Fibroblast of gingiva (primary cell): ENCODE data around the gene DCTN3.

Experiments used
- DNase-seq: peaks from one replicate; pipeline ENCODE4 v3.0.0-alpha.2; 2011; ENCODE audit warnings: low read depth

The DCTN3 gene

DNA sequence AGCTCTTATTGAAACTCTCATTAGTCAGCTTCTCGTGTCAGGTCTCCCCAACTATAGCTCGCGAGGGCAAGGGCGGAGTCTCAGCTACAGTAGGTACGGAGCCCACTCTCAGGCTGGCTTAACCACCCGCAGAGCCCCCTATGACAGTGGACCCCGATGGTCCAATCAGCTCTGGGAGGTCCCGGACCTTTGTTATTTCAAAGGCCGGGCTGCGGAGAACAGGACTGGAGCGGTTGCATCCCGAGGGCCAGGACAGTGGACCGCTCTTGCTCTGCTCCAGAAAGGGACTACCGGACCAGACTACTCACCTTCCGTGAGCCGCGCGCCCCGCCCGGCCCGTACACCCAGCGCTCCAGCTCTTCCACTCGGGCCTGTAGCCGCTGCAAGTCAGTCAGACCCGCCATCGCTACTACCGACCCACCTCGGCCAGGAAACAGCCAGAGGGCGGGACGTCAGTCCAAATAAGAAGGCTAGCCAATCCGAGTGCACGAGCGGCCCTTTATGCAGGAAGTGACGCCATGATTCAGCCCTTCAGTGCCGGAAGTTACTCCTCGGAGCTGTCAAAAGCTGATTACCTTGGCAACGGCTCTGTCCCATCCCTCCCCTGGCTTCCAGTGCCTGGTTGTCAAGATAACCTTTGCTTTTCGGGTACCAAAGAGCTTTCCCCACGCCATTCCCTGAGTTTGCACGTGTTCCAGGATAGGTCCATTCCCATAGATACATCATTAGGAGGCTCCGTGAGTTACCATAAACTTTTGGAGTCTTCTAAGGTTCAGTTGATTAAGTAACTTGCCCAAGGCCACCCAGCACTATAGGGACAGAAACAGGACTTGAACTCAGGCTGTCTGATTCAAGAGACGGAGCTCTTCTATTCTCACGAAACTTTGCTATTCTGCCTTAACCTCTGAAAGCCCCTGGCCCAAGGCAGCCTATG lies at the start of gene DCTN3:
Gene DCTN3, minus strand, starts transcription at position 435 of the 934 bp plus-strand sequence. Its CDS starts 31 bp downstream, at position 404.
- DNase-seq, result peak; percentile 92

DNA sequence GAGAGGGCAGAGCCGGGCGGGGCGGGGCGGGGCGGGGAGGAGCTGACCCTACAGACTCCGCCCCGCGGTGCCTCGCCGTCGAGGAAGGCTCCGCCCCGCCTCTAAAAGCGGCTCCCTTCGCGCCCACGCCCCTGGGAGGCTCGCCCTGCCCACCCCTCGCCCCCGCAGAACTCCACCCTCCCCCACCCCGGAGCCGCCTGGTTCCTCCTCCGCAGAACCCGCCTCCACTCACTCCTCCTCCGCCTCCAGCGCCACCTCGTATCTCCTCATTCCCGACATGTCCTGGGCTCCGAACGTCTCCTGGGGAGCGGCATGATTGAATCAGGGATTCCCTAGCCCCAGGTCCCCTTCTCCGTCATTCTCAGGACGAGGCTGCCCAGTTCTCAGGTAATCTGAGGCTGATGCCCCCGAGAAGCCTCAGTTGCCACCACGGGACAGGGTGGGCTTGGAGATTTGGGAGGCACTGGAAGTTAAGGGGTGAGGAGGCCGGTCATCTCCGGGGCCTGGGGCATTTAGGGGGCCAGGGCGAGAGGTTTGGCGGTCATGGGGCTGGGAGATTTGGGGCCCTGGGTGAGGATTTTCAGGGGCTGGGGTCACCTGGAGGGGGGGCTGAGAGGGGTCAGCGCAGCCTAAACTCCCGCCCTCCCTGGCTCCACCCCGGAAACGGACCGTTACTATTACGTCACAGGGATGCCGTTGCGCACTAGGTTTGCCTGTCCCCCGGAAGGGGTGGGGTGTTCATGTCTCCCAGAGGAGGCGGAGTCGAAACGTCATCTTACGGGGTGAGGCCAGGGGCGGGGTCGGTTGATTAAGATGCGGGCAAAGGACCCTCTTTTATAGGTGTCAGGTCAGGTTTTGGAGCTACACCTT lies 45.3 kb upstream of the DCTN3 start:
- DNase-seq, result peak; percentile 96

DNA sequence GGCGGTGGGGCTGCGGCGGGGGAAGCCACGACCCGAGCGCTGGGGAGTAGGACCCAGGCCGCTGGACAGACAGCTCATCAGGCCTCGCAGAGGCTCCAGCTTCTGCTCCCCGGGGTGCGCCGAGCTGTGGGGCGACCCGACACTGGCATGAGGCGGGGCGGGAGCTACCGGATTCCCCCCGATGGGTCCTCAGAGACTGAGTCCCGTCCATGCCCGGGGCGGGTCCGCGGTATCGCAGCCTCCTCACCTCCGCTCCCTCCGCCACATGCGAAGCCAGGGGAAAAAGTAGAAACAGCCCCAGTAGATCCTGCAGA lies 44.7 kb upstream of the DCTN3 start:
- DNase-seq, result no peak

DNA sequence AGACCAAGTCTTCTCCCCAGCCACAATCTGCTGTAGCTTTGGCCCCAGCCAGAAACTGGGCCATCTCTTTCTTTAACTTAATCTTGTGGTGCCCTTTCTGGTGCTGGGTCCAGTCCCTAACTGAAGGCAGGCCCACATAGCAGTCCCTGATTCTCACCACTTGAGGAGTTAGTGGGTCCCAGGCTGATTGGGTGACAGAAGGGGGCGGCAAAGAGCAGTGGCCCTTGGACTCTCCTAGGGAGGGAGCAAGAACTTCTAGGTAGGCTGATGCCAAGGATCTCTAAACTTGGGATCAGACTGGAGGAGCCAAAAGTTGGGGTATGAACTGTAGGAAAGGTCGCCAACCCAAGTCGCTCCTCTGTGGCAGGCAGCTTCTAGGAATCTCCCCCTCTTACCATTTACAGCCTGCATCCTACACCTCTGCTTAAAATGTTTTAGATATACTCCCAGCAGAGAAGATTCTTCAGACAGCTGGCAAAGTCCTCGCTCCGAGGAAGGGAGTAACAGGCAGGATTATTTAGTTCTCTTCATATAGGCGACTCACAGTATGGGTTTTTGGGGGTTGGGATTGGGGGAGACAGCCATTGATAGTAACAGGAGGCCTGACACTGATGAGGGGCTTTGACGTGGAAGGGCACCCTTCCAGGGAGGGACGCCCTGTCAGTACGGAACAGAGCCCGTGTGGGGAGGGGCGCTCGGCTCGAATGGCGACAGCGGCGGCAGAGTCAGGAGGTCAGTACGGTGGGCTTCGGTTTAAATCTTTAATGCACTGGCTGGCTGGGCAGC lies 44.2 kb upstream of the DCTN3 start:
- peak; percentile 81 for DNase-seq

DNA sequence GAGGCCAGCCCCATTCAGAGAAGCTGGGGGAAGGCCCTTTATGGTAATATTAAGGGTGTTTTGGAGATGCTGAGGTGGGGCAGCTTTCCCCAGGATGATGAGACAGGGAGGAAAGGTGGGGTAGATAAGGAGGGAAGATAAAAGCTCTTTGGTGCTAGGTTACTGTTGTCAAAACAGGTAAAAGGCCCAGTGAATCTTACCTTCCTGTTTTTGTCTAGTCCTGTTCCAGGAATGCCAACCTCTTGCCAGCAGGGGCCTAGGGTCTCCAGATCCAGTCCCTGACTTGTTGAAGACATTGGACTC lies 43.0 kb upstream of the DCTN3 start:
- no peak for DNase-seq

DNA sequence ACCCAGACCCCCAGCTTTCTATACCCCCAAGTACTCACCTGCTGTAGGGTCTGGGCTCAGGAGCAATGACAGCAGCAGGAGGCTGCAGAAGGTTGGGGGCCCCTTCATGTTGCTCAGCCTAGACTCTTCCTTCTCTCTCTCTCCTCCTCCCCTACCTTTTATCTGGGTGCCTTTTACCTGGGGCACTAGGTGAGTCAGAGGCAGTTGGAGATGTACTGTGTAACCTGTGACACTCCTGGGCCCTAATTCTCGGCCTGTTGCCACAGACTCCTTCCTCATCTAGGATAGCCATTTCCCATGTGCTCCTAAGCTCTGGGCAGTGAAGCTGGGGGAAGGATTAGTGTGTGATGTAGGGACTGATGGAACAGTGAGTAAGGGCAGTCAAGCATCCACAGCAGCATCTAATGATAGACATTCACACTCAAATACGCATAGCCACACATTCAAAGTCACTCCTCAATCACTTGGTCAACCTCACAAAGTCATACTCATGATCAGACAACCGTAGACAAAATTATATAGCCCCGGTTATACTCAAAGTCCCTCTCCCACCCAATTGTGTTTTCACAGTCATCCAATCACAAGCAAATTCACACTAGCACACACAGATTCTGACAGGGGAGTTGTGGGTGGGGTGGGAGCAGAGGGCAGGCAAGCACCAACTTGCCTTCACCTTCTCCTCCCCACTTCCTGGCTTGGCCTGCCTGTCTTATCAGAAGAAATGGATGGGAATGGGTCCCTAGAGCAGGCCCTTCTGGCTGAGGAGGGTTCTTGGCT lies 42.4 kb upstream of the DCTN3 start, which contains the start of gene CCL27:
Gene CCL27, minus strand, starts transcription at position 132 of the 777 bp plus-strand sequence. Its CDS starts 24 bp downstream, at position 108.
- DNase-seq, result no peak

DNA sequence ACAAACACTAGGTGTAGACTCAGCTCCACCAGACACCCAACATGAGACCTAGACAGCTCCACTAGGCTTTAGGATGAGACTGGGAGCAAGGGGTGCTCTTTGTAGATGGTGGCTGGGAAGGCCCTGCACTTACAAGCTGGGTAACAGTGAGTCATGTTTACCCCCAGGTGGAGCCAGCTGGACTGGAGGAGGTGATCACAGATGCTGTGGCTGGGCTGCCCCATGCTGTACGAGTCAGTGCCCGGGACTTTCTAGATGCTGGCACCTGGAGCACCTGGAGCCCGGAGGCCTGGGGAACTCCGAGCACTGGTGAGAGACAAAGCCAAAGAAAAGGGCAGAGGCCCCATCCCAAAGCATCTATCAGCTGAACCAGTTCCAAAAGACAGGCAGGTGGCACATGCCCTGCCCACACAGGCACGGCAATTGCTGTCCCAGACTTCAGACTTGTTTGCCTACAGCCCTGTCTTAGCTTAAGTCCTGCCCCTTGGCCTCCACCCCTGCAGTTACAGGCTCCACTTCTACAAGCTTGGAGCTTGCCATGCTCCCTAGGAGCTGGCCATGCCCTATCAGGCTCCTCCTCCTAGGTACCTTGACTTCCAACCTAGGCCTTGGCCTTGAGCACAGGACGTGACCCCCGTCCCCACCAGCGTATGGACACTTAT lies 39.4 kb upstream of the DCTN3 start:
- DNase-seq, result no peak

DNA sequence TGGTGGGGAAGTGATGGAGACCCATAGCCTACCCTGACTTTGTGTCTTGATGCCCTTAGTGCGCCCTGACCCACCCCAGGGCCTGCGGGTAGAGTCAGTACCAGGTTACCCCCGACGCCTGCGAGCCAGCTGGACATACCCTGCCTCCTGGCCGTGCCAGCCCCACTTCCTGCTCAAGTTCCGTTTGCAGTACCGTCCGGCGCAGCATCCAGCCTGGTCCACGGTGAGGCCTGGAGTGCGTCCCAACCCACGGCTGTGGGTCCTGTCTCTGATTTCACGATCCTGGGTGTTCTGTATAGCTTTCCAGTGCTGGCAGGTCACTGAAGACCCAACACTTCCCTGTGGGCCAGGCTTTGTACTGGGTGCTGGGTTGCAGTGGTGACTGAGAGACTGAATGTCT lies 38.2 kb upstream of the DCTN3 start:
- no peak for DNase-seq

DNA sequence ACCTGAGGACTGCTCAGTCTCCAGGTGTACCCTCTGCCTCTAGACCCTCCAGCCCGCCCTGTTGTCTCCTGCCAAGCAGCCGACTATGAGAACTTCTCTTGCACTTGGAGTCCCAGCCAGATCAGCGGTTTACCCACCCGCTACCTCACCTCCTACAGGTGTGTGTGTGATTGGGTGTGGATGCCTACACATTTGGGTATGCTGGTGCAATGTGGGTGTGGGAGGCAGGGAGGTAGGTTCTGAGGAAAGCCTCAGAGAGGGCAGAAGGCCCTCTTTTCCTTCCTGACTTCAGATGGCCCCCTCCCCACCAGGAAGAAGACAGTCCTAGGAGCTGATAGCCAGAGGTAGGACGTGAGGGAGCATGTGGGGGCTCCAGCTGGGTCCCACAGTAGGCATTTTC lies 36.7 kb upstream of the DCTN3 start:
- no peak for DNase-seq

DNA sequence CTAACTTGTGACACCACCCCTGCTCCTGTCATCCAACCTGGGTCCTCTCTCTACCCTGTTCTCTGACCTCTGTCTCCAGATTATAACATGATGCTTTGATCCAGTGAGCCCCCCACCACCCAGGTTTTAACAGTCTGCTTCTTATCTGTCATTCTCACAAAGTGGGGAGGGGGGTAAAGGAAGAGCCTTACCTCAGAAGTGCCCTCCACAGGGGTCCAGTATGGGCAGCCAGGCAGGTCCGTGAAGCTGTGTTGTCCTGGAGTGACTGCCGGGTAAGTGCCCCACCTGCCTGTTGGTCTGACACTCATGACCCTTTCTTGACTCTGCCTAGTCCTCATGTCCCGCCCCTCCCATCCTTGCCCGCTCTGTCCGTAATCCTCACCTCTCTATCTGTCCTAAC lies 35.1 kb upstream of the DCTN3 start:
- DNase-seq, result no peak

DNA sequence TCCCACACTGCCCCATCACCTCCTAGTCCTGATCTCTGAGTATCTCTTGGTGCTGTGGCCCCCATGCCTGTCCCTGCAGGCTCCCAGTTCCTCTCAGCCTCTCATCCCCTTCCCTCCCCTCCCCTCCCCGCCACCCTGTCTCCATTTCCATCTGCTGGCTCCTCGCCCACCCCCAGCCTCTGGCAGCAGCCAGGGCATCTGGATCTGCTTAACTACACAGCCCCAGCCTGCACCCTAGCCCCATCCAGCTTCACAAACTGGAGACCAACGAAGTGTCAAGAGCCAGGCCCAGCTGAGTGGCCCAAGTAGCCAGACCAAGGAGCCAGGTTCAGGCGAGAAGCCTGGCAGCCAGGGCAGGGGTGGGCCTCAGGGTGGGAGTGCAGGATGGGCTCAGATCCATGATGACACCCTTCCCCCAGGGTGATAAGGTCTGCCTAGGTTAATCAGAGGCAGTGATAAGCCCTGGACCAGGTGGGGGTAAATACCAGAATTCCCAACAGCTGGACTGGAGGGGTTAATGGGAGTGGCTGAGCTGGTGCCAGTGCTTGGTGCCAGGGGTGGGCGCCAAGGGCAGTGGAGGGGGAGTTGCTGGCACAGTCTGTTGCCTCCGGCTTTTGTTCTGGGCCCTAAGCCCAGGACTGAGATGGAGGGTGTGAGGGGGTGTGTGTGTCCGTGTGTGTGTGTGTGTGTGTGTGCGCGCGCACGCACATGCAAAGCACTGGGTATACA lies 34.2 kb upstream of the DCTN3 start:
- DNase-seq, result peak; percentile 97

DNA sequence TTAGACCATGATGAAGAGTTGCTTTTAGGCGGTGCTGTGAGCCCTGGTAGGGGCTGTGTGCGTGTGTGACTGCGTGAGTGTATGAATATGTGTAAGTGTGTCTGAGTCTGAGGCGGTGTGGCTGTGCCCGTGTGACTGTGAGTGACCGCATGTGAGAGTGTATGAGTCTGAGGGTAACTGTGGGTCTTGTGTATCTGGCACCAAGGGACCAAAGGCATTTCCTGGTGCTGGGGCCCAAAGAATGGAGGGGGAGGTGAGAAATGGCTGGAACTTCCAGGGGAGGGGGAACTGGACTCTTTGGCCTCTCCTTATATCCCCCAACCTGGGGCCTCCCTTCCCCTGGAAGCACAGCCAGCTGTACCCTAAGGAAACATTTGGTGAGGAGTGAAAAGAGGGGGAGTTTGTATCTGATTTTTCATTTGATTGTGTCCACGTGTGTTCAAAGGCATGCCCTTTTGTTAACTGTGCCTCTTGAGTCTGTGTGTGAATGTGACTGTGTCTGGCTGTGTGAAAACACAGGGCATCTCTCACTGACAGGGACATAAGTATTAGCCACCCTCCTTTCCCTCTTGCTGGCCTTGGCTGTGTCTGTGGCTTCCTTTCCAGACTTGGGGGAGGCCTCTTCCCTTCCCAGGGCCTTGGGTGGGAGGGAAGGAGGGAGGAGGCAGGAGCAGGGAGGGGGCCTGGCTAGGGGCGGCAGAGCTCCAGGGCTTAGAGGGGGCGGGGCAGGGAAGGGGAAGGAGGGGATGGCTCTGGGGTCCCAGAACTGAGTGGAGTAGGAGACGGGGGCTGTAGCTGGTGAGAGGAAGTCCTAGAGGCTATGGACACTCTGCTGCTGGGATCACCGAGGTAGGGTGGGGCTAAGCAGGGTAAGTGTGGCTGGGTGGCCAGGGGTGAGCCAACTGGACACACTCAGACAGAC lies 33.1 kb upstream of the DCTN3 start:
- peak; percentile 45 for DNase-seq

DNA sequence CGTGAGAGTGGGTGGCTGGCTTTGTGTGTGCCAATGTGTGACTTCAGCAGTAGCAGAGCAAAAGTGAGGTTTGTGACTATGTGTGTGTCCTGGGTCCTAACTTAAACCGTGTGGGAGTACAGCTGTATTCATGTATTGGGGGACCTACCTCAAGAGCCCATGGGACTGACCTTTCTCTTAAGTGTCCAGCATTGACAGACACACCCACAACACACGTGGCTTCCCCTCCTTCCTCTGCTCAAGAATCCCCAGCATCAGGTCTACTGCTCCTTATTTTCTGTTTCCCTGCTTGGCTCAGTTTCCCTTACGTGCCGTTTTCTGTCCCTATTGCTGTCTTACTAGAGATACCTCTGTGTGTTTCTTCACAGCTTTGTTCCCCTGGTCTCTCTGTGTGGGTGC lies 32.3 kb upstream of the DCTN3 start:
- no peak for DNase-seq

DNA sequence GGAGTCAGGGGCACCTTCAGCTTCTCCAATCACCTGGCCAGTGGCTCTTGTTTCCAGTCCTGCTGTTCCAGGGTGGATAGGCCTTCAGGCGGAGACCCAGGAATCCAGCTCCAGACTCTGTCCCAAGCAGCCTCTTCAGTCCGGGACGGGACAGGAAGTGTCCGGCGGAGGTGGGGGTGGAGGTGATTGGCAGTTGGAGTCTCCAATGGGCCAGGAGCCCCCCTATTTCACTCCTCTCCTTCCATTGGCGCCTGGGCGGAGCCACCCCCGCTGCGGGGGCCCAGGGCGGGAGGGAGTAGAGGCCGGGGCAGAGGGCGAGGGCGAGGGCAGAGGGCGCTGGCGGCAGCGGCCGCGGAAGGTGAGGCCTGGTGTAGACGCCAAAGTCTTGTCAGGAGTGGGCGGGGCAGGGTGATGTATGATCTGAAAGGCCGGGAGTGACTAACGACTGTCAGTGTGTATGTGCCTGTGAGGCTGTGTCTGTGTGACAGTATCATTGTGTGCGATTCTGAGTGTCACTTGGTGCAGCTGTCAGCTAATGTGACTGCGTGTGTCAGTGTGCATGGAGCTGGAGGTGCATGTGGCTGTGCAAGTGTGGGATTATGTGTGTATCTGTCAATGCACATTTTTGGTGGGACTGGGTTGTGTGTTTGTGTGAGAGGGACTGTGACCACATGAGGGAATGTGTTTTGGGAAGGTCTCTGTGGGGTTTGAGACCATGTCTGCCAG lies 31.7 kb upstream of the DCTN3 start, which contains the start of gene IL11RA:
Gene IL11RA, plus strand, starts transcription at position 310 of the 726 bp plus-strand sequence. CDS start 3,033 bp downstream, outside the sequence.
- DNase-seq, result peak; percentile 94

DNA sequence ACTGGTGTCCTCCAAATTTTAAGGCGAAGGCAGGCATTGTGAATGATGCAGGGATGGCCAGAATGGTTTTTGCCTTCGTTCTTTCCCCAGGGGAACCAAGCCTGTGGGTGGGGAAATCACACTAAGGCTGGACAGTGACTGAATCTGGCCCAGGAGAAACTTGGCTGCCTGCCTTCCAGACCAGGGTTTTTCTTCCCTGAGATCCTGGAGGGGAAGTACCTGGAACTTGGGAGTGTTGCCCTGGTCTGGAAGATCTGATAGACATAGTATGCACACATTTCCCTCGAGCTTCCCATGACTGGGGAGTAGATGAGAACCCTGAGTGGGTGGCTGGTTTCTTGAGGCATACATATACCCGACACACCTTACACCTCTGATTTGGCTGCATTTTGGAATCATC lies 31.0 kb upstream of the DCTN3 start:
- DNase-seq, result peak; percentile 52

DNA sequence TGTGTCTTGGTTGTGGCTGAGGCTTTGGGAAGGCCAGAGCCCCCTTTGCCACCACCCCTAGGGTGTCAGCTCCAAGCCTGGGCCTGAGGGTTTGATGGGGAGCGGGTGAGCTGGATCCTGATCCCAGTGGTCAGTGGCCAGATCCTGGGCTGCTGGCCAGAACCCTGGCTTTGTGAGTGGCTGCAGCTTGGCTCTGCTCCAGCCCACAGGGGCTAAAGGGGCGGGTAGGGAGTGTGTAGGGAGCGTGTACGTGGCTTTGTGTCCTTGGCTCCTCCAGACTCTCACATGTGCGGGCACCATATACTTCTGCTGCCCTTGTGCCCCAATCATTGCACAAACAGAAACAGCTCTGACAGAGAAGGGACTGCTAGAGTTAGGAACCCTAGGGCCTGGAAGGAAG lies 30.5 kb upstream of the DCTN3 start:
- peak; percentile 38 for DNase-seq

DNA sequence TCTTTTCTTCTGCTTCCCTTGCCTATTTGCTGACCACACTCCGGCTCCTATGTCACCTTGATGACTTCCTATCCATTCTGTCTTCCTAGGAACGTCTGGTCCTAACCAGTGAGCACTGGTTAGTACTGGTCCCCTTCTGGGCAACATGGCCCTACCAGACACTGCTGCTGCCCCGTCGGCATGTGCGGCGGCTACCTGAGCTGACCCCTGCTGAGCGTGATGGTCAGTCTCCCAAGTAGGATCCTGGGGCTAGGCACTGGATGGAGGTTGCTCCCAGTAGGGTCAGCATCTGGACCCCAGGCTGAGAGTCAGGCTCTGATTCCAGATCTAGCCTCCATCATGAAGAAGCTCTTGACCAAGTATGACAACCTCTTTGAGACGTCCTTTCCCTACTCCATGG lies 28.4 kb upstream of the DCTN3 start:
- DNase-seq, result no peak

DNA sequence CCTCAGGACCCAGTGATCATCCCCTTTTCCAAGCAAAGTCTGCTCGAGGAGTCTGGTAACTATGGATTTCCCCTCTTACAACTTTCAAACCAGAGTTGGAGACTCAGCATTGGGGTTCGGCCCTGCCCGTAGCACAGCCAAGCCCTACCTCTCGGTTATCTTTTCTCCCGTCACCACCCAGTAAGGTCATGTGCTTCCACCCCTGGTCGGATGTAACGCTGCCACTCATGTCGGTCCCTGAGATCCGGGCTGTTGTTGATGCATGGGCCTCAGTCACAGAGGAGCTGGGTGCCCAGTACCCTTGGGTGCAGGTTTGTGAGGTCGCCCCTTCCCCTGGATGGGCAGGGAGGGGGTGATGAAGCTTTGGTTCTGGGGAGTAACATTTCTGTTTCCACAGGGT lies 27.4 kb upstream of the DCTN3 start:
- no peak for DNase-seq

DNA sequence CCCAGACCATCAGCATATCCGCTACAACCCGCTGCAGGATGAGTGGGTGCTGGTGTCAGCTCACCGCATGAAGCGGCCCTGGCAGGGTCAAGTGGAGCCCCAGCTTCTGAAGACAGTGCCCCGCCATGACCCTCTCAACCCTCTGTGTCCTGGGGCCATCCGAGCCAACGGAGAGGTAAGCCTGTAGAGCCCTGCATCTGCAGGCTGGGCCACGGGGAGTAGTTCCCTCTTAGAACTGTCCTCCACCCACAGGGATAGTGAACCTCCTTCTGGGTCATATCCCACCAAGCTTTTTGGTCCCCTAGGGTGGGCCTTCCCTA lies 26.7 kb upstream of the DCTN3 start:
- no peak for DNase-seq
